K562 (cell line): ENCODE data around the gene AAR2.

Experiments used
- EGR1 ChIP-seq: fragments of 450-650 bp; conservative IDR thresholded peaks from 2 replicates; pipeline ENCODE4 v1.6.1; 2017; ENCODE audit warnings: mild to moderate bottlenecking
- GTF2F1 ChIP-seq: IDR thresholded peaks from 2 replicates; pipeline ENCODE4 v1.6.1; 2011; ENCODE audit warnings: low read depth, low read length, improper control_type of control experiment
- IFI16 ChIP-seq: fragments of 250-450 bp; sonication (Bioruptor Pico); IDR thresholded peaks from 2 replicates; pipeline ENCODE4 v2.1.2; 2022; ENCODE audit warnings: mild to moderate bottlenecking, inconsistent platforms
- KLF16 ChIP-seq: IDR thresholded peaks from 2 replicates; pipeline ENCODE4 v1.6.1; 2016; ENCODE audit warnings: antibody characterized with exemption
- NFIC ChIP-seq: fragments of 450-650 bp; IDR thresholded peaks from 2 replicates; pipeline ENCODE4 v1.6.1; 2017; ENCODE audit warnings: mild to moderate bottlenecking, inconsistent platforms
- TF ChIP-seq, protein P1 (sequence below): fragments of 250-450 bp; sonication (Bioruptor Pico); IDR thresholded peaks from 2 replicates; pipeline ENCODE4 v1.5.1; 2021; ENCODE audit warnings: mild to moderate bottlenecking
- TF ChIP-seq, protein P2 (sequence below): sonication (generic); formaldehyde crosslinking; IDR thresholded peaks from 2 replicates; pipeline ENCODE4 v1.8.0; 2023; ENCODE audit warnings: missing genetic modification reagents, mild to moderate bottlenecking, borderline replicate concordance
- TF ChIP-seq, protein P3 (sequence below), 2 experiments: fragments of 250-450 bp in 1 of 2; fragments of 450-650 bp in 1 of 2; sonication (Bioruptor Pico) in 1 of 2; IDR thresholded peaks; 2 replicates each; pipeline versions ENCODE4 v1.6.1 to v1.8.0; 2016 to 2021; ENCODE audit warnings: mild to moderate bottlenecking in 2 of 2, moderate library complexity in 2 of 2, missing compliant biosample characterization in 1 of 2, missing genetic modification characterization in 1 of 2

DNA sequence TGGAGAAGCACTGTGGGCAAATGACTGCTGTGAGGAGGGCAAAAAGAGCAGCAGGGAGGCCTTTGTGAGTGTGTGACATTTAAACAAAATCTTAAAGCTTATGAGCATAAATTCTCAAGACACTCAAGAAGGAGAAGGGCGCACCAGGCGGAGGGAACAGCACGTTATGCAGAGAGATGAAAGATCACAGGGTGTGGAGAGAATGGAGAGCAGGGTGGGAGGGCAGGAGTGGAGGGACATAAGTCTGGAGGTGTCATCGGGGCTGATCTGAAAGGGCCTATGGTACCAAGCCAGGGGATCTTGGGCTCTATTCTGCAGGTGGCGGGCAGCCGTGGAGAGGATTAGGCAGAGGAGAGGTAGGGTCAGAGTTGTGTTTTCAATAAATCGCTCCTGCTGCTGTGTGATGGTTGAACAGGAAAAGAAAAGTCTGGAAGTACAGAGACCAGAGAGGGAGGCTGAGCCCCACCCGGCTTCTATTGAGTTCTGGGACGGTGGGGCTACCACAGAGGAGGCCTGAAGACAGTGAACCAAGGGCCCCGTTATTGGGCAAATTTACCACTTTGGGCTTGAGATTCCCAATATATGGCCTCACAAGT, 45.6 kb downstream of the AAR2 start:
- no peak for TF ChIP-seq GTF2F1
- no peak for TF ChIP-seq EGR1
- TF ChIP-seq, protein P1, sequence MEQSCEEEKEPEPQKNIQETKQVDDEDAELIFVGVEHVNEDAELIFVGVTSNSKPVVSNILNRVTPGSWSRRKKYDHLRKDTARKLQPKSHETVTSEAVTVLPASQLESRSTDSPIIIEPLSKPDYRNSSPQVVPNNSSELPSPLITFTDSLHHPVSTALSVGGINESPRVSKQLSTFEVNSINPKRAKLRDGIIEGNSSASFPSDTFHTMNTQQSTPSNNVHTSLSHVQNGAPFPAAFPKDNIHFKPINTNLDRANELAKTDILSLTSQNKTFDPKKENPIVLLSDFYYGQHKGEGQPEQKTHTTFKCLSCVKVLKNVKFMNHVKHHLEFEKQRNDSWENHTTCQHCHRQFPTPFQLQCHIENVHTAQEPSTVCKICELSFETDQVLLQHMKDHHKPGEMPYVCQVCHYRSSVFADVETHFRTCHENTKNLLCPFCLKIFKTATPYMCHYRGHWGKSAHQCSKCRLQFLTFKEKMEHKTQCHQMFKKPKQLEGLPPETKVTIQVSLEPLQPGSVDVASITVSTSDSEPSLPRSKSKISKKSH (CRISPR knock-in tag), result no peak
- TF ChIP-seq NFIC, result no peak
- TF ChIP-seq IFI16 (CRISPR knock-in tag), result no peak
- no peak for TF ChIP-seq KLF16
- TF ChIP-seq, protein P2, sequence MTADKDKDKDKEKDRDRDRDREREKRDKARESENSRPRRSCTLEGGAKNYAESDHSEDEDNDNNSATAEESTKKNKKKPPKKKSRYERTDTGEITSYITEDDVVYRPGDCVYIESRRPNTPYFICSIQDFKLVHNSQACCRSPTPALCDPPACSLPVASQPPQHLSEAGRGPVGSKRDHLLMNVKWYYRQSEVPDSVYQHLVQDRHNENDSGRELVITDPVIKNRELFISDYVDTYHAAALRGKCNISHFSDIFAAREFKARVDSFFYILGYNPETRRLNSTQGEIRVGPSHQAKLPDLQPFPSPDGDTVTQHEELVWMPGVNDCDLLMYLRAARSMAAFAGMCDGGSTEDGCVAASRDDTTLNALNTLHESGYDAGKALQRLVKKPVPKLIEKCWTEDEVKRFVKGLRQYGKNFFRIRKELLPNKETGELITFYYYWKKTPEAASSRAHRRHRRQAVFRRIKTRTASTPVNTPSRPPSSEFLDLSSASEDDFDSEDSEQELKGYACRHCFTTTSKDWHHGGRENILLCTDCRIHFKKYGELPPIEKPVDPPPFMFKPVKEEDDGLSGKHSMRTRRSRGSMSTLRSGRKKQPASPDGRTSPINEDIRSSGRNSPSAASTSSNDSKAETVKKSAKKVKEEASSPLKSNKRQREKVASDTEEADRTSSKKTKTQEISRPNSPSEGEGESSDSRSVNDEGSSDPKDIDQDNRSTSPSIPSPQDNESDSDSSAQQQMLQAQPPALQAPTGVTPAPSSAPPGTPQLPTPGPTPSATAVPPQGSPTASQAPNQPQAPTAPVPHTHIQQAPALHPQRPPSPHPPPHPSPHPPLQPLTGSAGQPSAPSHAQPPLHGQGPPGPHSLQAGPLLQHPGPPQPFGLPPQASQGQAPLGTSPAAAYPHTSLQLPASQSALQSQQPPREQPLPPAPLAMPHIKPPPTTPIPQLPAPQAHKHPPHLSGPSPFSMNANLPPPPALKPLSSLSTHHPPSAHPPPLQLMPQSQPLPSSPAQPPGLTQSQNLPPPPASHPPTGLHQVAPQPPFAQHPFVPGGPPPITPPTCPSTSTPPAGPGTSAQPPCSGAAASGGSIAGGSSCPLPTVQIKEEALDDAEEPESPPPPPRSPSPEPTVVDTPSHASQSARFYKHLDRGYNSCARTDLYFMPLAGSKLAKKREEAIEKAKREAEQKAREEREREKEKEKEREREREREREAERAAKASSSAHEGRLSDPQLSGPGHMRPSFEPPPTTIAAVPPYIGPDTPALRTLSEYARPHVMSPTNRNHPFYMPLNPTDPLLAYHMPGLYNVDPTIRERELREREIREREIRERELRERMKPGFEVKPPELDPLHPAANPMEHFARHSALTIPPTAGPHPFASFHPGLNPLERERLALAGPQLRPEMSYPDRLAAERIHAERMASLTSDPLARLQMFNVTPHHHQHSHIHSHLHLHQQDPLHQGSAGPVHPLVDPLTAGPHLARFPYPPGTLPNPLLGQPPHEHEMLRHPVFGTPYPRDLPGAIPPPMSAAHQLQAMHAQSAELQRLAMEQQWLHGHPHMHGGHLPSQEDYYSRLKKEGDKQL (CRISPR knock-in tag), result no peak
- TF ChIP-seq, protein P3, sequence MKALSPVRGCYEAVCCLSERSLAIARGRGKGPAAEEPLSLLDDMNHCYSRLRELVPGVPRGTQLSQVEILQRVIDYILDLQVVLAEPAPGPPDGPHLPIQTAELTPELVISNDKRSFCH (CRISPR knock-in tag; IDR thresholded peaks at IDR 0.05), result no peak
- TF ChIP-seq, protein P3 (tag; IDR thresholded peaks at IDR 0.05), result no peak
